Nephron (organoid): ENCODE results near the gene TBXAS1.

Experiments
- H3K27ac Mint-ChIP-seq, 3 experiments: 2 replicates each; pipeline ENCODE4 v1.8.0; 2020; ENCODE audit warnings: mixed read lengths in 3 of 3, mild to moderate bottlenecking in 2 of 3, moderate library complexity in 1 of 3
- H3K27me3 Mint-ChIP-seq: 2 replicates; pipeline ENCODE4 v1.8.0; 2021; ENCODE audit warnings: low read depth, mild to moderate bottlenecking, moderate library complexity, mixed read lengths
- H3K36me3 Mint-ChIP-seq: 2 replicates; pipeline ENCODE4 v1.8.0; 2020; ENCODE audit warnings: low read depth, mixed read lengths
- H3K4me1 Mint-ChIP-seq: 2 replicates; pipeline ENCODE4 v1.8.0; 2020; ENCODE audit warnings: mixed read lengths
- H3K4me3 Mint-ChIP-seq, 3 experiments: 2 replicates each; pipeline ENCODE4 v1.8.0; 2020; ENCODE audit warnings: mild to moderate bottlenecking in 3 of 3, mixed read lengths in 3 of 3, moderate library complexity in 2 of 3
- H3K9me3 Mint-ChIP-seq: 2 replicates; pipeline ENCODE4 v1.8.0; 2020; ENCODE audit warnings: mixed read lengths
- TF ChIP-seq, protein P1 (sequence below), 3 experiments: fragments of 200-600 bp; sonication (generic); IDR thresholded peaks; one replicate each; pipeline ENCODE4 v1.5.0; 2021; ENCODE audit warnings: antibody characterized with exemption in 3 of 3; ENCODE audit not compliant: unreplicated experiment in 3 of 3

Gene TBXAS1

DNA sequence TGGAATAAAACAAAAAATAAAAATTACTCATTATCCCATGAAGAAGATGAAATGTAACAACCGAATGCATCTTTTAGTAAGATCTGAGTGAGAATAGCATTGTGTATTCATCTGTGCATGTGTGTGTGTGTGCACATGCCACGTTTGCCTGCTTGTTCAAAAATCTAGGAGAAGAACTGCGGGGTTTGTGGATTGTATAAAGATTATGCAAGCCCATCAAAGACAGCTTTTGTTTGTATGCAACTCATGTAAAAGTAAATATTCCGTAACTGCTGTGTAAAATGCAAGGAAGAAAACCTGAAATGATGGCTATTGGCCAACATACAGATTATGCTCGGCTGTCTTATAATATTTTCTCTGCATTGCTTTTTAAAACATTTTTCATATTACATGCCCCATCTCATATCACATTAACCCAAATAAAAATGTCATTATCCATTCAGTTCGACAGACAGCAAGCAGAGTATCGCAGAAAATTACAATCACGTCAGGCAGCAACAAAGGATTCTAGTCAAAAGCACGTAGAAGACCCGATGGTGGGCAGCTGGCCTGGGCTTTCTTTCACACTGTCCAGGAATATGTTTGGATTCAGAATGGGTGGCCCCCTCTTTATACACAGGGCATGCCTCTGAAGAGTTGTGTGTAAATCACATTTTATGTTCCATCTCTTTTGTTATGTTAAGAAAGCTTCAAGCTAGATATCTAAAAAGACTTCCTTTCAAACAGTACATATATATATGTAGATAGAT lies 119.7 kb downstream of the TBXAS1 start:
- TF ChIP-seq, protein P1, sequence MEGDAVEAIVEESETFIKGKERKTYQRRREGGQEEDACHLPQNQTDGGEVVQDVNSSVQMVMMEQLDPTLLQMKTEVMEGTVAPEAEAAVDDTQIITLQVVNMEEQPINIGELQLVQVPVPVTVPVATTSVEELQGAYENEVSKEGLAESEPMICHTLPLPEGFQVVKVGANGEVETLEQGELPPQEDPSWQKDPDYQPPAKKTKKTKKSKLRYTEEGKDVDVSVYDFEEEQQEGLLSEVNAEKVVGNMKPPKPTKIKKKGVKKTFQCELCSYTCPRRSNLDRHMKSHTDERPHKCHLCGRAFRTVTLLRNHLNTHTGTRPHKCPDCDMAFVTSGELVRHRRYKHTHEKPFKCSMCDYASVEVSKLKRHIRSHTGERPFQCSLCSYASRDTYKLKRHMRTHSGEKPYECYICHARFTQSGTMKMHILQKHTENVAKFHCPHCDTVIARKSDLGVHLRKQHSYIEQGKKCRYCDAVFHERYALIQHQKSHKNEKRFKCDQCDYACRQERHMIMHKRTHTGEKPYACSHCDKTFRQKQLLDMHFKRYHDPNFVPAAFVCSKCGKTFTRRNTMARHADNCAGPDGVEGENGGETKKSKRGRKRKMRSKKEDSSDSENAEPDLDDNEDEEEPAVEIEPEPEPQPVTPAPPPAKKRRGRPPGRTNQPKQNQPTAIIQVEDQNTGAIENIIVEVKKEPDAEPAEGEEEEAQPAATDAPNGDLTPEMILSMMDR (IDR thresholded peaks at IDR 0.05; ENCODE audit: unreplicated experiment in 3 of 3) = no peak
- Mint-ChIP-seq H3K9me3 (peaks cover 25% of the 10 kb centered on the region), H3K27me3 (no peaks in the 10 kb centered on the region), H3K27ac (no peak overlapping the region), H3K36me3 (peaks cover 19% of the 10 kb centered on the region), H3K4me1 (peaks cover 12% of the 10 kb centered on the region), H3K4me3 (no peak overlapping the region)

DNA sequence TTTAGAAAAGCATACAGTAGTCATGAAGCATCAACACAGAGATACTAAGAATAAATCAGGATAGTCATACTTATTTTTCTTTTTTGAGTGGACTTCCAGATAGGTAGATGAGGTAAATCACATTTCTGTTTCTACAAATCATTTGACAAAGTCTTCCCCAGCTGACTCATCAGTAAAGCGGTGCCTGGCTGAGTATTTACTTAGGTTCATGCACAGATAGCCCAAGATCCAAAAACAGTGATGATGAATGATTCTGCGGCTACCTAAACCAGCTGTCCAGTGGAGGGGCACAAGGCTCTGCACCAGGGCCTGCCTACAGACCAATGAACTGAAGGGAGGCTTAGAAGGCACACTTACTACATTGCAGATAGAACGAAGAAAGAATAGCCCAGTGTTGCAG lies 120.6 kb downstream of the TBXAS1 start:
- peaks cover 19% of the 10 kb centered on the region for H3K36me3 Mint-ChIP-seq
- no peak overlapping the region for H3K4me3 Mint-ChIP-seq
- peaks cover 23% of the 10 kb centered on the region for H3K9me3 Mint-ChIP-seq
- TF ChIP-seq, protein P1 (IDR thresholded peaks at IDR 0.05; ENCODE audit: unreplicated experiment in 3 of 3) = no peak
- H3K27ac Mint-ChIP-seq = no peak overlapping the region
- H3K27me3 Mint-ChIP-seq = no peaks in the 10 kb centered on the region
- peaks cover 15% of the 10 kb centered on the region for H3K4me1 Mint-ChIP-seq

DNA sequence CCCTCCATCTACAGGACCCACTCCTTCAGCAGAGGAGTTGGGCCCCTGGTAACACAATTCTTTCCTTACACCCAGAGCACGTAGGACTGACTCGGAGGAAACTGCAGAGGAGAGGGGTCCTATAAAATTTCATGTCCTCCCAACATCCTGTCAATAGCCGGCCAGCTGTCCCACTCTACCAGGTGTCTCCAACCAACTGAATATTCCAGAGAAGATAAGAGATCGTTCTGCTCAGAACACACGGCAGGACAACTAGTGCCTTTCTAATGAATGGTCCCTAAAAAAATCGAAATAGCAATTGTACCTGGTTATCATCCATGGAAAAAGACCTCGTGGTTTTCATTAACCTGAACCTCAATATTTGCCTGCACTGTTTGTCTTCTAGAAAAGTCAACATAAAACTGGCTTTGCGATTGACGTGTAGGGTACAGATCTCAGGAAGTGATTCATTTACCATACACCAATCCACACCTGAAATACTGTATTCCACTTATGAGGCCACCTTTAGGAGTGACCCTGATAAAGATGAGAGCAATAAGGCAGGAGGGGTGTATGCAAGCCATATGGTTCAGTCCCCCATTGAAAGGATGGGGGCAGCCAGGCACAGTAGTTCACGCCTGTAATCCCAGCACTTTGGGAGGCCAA lies 121.9 kb downstream of the TBXAS1 start:
- peaks cover 16% of the 10 kb centered on the region for H3K9me3 Mint-ChIP-seq
- H3K27me3 Mint-ChIP-seq = no peaks in the 10 kb centered on the region
- H3K4me3 Mint-ChIP-seq = no peak overlapping the region
- H3K36me3 Mint-ChIP-seq = peaks cover 11% of the 10 kb centered on the region
- TF ChIP-seq, protein P1 (IDR thresholded peaks at IDR 0.05; ENCODE audit: unreplicated experiment in 3 of 3) = no peak
- peaks cover 22% of the 10 kb centered on the region for H3K4me1 Mint-ChIP-seq
- H3K27ac Mint-ChIP-seq = no peak overlapping the region

DNA sequence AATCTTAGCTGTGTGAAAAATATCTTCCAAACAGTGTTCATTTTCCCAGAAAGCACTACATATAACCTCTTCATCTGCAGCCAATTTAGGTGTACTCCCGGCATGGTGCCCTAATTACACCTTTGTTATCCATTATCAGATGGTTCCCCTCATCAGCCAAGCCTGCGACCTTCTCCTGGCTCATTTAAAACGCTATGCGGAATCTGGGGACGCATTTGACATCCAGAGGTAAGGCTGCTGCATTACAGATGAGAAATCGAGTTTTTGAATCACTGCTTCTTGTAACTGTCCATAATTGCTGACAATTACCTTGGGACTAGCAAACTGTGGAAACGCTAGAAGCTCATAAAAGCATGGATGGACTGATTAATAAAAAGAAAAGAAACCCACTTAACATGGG lies 124.2 kb downstream of the TBXAS1 start:
- peaks cover 7% of the 10 kb centered on the region for H3K27me3 Mint-ChIP-seq
- H3K9me3 Mint-ChIP-seq = peaks cover 4% of the 10 kb centered on the region
- H3K4me1 Mint-ChIP-seq = peaks cover 41% of the 10 kb centered on the region
- TF ChIP-seq, protein P1 (IDR thresholded peaks at IDR 0.05; ENCODE audit: unreplicated experiment in 3 of 3) = no peak
- no peak overlapping the region for H3K27ac Mint-ChIP-seq
- no peaks in the 10 kb centered on the region for H3K36me3 Mint-ChIP-seq
- H3K4me3 Mint-ChIP-seq = no peak overlapping the region

DNA sequence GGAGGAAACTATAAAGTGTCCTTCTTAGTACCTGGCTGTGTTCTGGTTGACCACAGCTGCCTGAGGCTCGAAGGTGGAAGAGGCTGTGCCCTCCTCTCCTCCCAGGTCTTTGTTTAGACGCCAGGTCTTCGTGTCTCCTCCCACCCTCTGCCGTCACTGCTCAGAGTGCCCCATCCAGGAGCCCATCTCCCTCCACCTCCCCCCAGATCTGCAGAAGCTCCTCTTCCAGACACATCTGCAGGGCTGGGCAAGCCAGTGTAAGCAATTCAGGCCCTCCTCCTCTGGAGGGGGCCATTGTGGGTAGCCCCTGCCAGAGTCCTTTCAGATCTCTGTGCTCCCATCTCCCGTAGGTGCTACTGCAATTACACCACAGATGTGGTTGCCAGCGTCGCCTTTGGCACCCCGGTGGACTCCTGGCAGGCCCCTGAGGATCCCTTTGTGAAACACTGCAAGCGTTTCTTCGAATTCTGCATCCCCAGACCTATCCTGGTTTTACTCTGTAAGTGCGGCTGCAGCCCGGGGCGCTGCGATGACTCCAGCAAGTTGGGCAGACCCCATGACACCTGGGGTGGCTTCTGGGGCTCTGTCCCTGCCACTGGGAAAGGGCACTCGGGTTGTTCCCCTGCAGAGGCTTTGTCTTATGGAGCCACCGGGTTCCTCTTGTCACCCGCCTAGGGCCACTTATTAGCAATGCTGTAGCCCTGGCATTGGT lies 126.2 kb downstream of the TBXAS1 start:
- Mint-ChIP-seq H3K27me3 (peaks cover 9% of the 10 kb centered on the region), H3K9me3 (no peaks in the 10 kb centered on the region), H3K27ac (peak overlapping the region; percentile 52 to 59 (median 55)), H3K4me3 (no peak overlapping the region), H3K4me1 (peaks cover 43% of the 10 kb centered on the region), H3K36me3 (no peaks in the 10 kb centered on the region)
- TF ChIP-seq, protein P1 (IDR thresholded peaks at IDR 0.05; ENCODE audit: unreplicated experiment in 3 of 3) = no peak
